Measurements from ENCODE around the gene TSHB.

- no peak for TF ChIP-seq CTCF (IDR thresholded peaks at IDR 0.05)
- TF ChIP-seq POLR2A (IDR thresholded peaks at IDR 0.05): no peak
Observed at GRCh38 chr1:115064461-115064860, 34.8 kb downstream of the TSHB start.
